ENCODE results near the gene MEIS2.

Gene MEIS2

GRCh38 chr15:37075777-37076176 is 24.6 kb downstream of the MEIS2 start:
- TF ChIP-seq SIN3A (IDR thresholded peaks at IDR 0.05; ENCODE audit: borderline replicate concordance, insufficient read depth, low read length) (no peak), TAF1 (IDR thresholded peaks at IDR 0.05; ENCODE audit: borderline replicate concordance, insufficient read depth, low read length) (no peak), REST (IDR thresholded peaks at IDR 0.05; ENCODE audit: insufficient read depth in 1 of 2, low read depth in 2 of 2, low read length in 2 of 2) (no peak), FOXP2 (optimal IDR thresholded peaks at IDR 0.05; ENCODE audit: borderline replicate concordance, extremely low read depth, extremely low read length, insufficient read depth) (no peak), POLR2AphosphoS5 (IDR thresholded peaks at IDR 0.05; ENCODE audit: low read depth, low read length) (no peak)

- no peak for TF ChIP-seq POLR2AphosphoS5 (IDR thresholded peaks at IDR 0.05; ENCODE audit: low read depth, low read length)
- no peak for TF ChIP-seq REST (IDR thresholded peaks at IDR 0.05; ENCODE audit: insufficient read depth in 1 of 2, low read depth in 2 of 2, low read length in 2 of 2)
- no peak for TF ChIP-seq TAF1 (IDR thresholded peaks at IDR 0.05; ENCODE audit: borderline replicate concordance, insufficient read depth, low read length)
- TF ChIP-seq SIN3A (IDR thresholded peaks at IDR 0.05; ENCODE audit: borderline replicate concordance, insufficient read depth, low read length) = no peak
- no peak for TF ChIP-seq FOXP2 (optimal IDR thresholded peaks at IDR 0.05; ENCODE audit: borderline replicate concordance, extremely low read depth, extremely low read length, insufficient read depth)
Observed at GRCh38 chr15:37072181-37072580, 28.2 kb downstream of the MEIS2 start.

- TF ChIP-seq POLR2AphosphoS5 (IDR thresholded peaks at IDR 0.05; ENCODE audit: low read depth, low read length) (no peak), SIN3A (IDR thresholded peaks at IDR 0.05; ENCODE audit: borderline replicate concordance, insufficient read depth, low read length) (no peak), REST (IDR thresholded peaks at IDR 0.05; ENCODE audit: insufficient read depth in 1 of 2, low read depth in 2 of 2, low read length in 2 of 2) (no peak), FOXP2 (optimal IDR thresholded peaks at IDR 0.05; ENCODE audit: borderline replicate concordance, extremely low read depth, extremely low read length, insufficient read depth) (no peak), TAF1 (IDR thresholded peaks at IDR 0.05; ENCODE audit: borderline replicate concordance, insufficient read depth, low read length) (no peak)
Observed at GRCh38 chr15:37071134-37071533, 29.2 kb downstream of the MEIS2 start.

- TF ChIP-seq FOXP2 (optimal IDR thresholded peaks at IDR 0.05; ENCODE audit: borderline replicate concordance, extremely low read depth, extremely low read length, insufficient read depth) (no peak), TAF1 (IDR thresholded peaks at IDR 0.05; ENCODE audit: borderline replicate concordance, insufficient read depth, low read length) (no peak), REST (IDR thresholded peaks at IDR 0.05; ENCODE audit: insufficient read depth in 1 of 2, low read depth in 2 of 2, low read length in 2 of 2) (no peak), POLR2AphosphoS5 (IDR thresholded peaks at IDR 0.05; ENCODE audit: low read depth, low read length) (no peak), SIN3A (IDR thresholded peaks at IDR 0.05; ENCODE audit: borderline replicate concordance, insufficient read depth, low read length) (no peak)
Observed at GRCh38 chr15:37070686-37071085, 29.7 kb downstream of the MEIS2 start.

- TF ChIP-seq POLR2AphosphoS5 (IDR thresholded peaks at IDR 0.05; ENCODE audit: low read depth, low read length) (no peak), REST (IDR thresholded peaks at IDR 0.05; ENCODE audit: insufficient read depth in 1 of 2, low read depth in 2 of 2, low read length in 2 of 2) (no peak), SIN3A (IDR thresholded peaks at IDR 0.05; ENCODE audit: borderline replicate concordance, insufficient read depth, low read length) (no peak), TAF1 (IDR thresholded peaks at IDR 0.05; ENCODE audit: borderline replicate concordance, insufficient read depth, low read length) (no peak), FOXP2 (optimal IDR thresholded peaks at IDR 0.05; ENCODE audit: borderline replicate concordance, extremely low read depth, extremely low read length, insufficient read depth) (no peak)
Observed at GRCh38 chr15:37061996-37062395, 38.4 kb downstream of the MEIS2 start.
